ENCODE results near the gene SNX9.

The SNX9 gene

DNA sequence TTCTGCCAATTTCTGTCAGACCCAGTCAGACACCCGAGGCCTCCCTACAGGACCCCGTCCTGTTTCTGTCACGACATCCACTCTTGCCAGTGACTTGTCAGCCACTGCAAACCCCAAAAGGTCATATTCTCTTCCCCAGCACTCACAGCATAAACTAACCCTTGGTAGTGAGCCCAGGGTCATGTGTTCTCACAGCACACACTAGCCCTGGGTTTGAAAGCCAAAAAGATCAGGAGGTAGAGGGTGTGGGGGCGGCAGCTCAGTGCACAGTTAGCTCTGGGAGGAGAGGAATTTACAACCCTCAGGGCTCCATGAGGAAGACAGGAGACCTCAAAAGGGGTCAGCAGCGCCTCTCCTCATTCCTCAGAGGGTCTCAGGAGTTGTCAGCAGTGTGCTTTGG, 9.9 kb upstream of the SNX9 start:
- Histone ChIP-seq H3K9ac (ENCODE audit: low read length) (no peak overlapping the region), H2AFZ (ENCODE audit: low read depth, low read length) (no peak overlapping the region), H3K4me2 (ENCODE audit: low read length) (no peak overlapping the region), H3K27ac (ENCODE audit: low read length) (no peak overlapping the region), H3K27me3 (ENCODE audit: low read depth, low read length) (peaks cover 23% of the 10 kb centered on the region), H3K36me3 (replicated peaks; ENCODE audit: low read depth, low read length) (peaks cover 4% of the 10 kb centered on the region), H4K20me1 (ENCODE audit: insufficient read depth, low read length) (no peaks in the 10 kb centered on the region), H3K4me3 (ENCODE audit: low read length) (no peak overlapping the region), H3K9me3 (ENCODE audit: insufficient read depth, low read length) (no peaks in the 10 kb centered on the region), H3K79me2 (ENCODE audit: low read length) (no peaks in the 10 kb centered on the region), H3K4me1 (ENCODE audit: low read length) (peaks cover 4% of the 10 kb centered on the region; the same call in 1 of the 2 replicates)
- no peak for TF ChIP-seq CTCF (IDR thresholded peaks at IDR 0.05; ENCODE audit: low read depth, low read length)
- TF ChIP-seq EZH2phosphoT487 (IDR thresholded peaks at IDR 0.05; ENCODE audit: low read depth): no peak

DNA sequence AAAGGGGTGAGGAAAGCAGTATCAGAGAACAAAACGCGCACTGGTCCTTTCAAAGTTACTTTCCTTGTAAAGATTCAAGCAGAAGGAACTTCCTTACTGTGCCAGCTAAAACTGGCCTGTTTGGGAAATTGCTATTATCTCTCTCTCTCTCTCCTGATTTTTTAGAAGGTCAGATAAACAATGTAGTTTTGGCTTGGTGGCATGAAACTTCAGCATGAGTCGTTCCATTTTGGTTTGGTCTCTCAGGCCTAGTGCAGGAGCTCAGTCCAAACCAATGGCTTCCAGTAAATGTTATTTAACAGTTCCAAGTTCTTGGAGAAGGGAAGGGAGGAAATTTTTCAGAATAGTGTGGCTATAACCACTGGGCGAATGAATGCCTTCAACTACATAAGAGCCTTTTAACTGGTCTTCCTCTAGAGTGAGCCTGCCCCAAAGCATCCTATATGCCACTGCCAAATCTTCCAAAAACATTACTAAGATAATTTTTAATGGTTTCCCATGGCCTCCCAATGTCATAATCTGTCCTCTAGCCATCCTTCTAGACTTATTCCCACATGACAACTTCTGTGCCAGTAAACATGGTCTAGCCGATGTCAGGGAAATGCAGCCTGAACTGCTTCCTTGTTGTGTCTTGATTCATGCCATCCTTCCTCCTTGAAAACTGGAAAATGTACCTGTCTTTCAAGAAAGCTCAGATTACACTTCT, 9.1 kb upstream of the SNX9 start:
- Histone ChIP-seq H3K4me1 (ENCODE audit: low read length) (peaks cover 4% of the 10 kb centered on the region; the same call in 1 of the 2 replicates), H4K20me1 (ENCODE audit: insufficient read depth, low read length) (no peaks in the 10 kb centered on the region), H3K27me3 (ENCODE audit: low read depth, low read length) (peaks cover 24% of the 10 kb centered on the region), H3K9me3 (ENCODE audit: insufficient read depth, low read length) (no peaks in the 10 kb centered on the region), H3K9ac (ENCODE audit: low read length) (no peak overlapping the region), H3K4me3 (ENCODE audit: low read length) (no peak overlapping the region), H3K27ac (ENCODE audit: low read length) (no peak overlapping the region), H3K36me3 (replicated peaks; ENCODE audit: low read depth, low read length) (no peaks in the 10 kb centered on the region), H3K79me2 (ENCODE audit: low read length) (no peaks in the 10 kb centered on the region), H3K4me2 (ENCODE audit: low read length) (no peak overlapping the region), H2AFZ (ENCODE audit: low read depth, low read length) (no peak overlapping the region)
- TF ChIP-seq CTCF (IDR thresholded peaks at IDR 0.05; ENCODE audit: low read depth, low read length): no peak

- Histone ChIP-seq H3K9ac (ENCODE audit: low read length) (no peak overlapping the region), H4K20me1 (ENCODE audit: insufficient read depth, low read length) (no peaks in the 10 kb centered on the region), H2AFZ (ENCODE audit: low read depth, low read length) (no peak overlapping the region), H3K36me3 (replicated peaks; ENCODE audit: low read depth, low read length) (no peaks in the 10 kb centered on the region), H3K4me2 (ENCODE audit: low read length) (no peak overlapping the region), H3K79me2 (ENCODE audit: low read length) (no peaks in the 10 kb centered on the region), H3K4me1 (ENCODE audit: low read length) (peaks cover 4% of the 10 kb centered on the region; the same call in 1 of the 2 replicates), H3K4me3 (ENCODE audit: low read length) (no peak overlapping the region), H3K9me3 (ENCODE audit: insufficient read depth, low read length) (no peaks in the 10 kb centered on the region), H3K27me3 (ENCODE audit: low read depth, low read length) (peaks cover 28% of the 10 kb centered on the region), H3K27ac (ENCODE audit: low read length) (no peak overlapping the region)
- TF ChIP-seq CTCF (IDR thresholded peaks at IDR 0.05; ENCODE audit: low read depth, low read length) (no peak), EZH2phosphoT487 (IDR thresholded peaks at IDR 0.05; ENCODE audit: low read depth) (no peak)
Observed at GRCh38 chr6:157814883-157815282, 8.2 kb upstream of the SNX9 start.

DNA sequence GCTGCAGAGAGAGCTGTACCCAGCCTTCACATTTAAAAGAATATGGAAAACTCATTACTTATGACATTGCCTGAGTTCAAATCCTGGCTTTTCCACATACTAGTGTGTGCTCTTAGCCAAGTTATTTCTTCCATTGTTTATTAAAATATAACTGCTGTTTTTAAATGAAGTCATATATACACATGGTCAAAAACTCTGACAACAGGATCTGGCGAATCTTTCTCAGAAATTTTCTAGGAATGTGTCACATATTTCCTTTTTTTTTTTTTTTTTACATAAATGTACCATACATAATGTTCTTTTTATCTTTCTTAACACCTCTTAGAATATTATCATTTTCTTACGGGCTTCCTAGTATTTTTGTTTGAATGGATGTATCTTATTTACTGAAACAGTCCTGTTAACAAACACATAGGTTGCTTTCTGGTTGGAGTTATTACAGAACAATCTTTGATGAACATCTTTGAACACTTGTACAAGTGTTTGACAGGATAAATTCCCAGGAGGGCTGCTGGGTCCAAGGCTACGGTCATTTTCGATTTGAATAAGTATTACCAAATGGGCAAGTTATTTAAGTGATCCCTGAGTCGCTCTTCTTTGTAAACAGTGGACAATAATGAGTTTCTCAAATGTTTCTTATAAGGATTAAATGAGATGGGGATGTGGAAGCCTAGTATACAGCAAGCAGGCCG, 1.6 kb upstream of the SNX9 start:
- Histone ChIP-seq H3K36me3 (replicated peaks; ENCODE audit: low read depth, low read length) (no peaks in the 10 kb centered on the region), H3K9ac (ENCODE audit: low read length) (no peak overlapping the region), H3K9me3 (ENCODE audit: insufficient read depth, low read length) (no peaks in the 10 kb centered on the region), H3K27ac (ENCODE audit: low read length) (no peak overlapping the region), H2AFZ (ENCODE audit: low read depth, low read length) (no peak overlapping the region), H3K4me1 (ENCODE audit: low read length) (peaks cover 6% of the 10 kb centered on the region), H4K20me1 (ENCODE audit: insufficient read depth, low read length) (no peaks in the 10 kb centered on the region), H3K4me3 (ENCODE audit: low read length) (no peak overlapping the region), H3K4me2 (ENCODE audit: low read length) (no peak overlapping the region), H3K27me3 (ENCODE audit: low read depth, low read length) (peaks cover 42% of the 10 kb centered on the region), H3K79me2 (ENCODE audit: low read length) (no peaks in the 10 kb centered on the region)
- no peak for TF ChIP-seq CTCF (IDR thresholded peaks at IDR 0.05; ENCODE audit: low read depth, low read length)

Data from OCI-LY3 (cell line).